ENCODE measurements around the gene NAT9. TPM values are rescaled to one million over a fixed set of nuclear protein-coding genes. Genes with fewer than 3 reads are reported as not detected.

NAT9 gene, protein sequence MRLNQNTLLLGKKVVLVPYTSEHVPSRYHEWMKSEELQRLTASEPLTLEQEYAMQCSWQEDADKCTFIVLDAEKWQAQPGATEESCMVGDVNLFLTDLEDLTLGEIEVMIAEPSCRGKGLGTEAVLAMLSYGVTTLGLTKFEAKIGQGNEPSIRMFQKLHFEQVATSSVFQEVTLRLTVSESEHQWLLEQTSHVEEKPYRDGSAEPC
- polyA plus RNA-seq (2013, experiment 1 of 2) = 22.7 TPM
- 24.3 TPM for polyA plus RNA-seq (2013, experiment 2 of 2)

- H3K27me3 ChIP-seq (ENCODE audit: insufficient read depth, low read length) = no peaks in the 10 kb centered on the region
- H3K4me1 ChIP-seq (ENCODE audit: insufficient read depth, low read length) = 0 out of 2 replicates have a peak, but pooled peaks cover 5% of the 10 kb centered on the region
- H3K27ac ChIP-seq (ENCODE audit: low read depth, low read length) = peak within 1 kb of the TSS; percentile 83
- peak within 1 kb of the TSS; percentile 87 for H3K4me3 ChIP-seq (ENCODE audit: low read length)
- H3K9ac ChIP-seq (ENCODE audit: low read depth, low read length) = peak within 1 kb of the TSS; percentile 73
- no peaks in the 10 kb centered on the region for H3K9me3 ChIP-seq (ENCODE audit: insufficient read depth, low read depth, low read length)
- under 1% methylated on average over 64 of the region's 64 CpGs for WGBS
- H3K36me3 ChIP-seq (ENCODE audit: insufficient read depth, low read length) = peaks cover 35% of the 10 kb centered on the region
Measured at GRCh38 chr17:74776044-74776962, at the start of gene NAT9. NAT9 (minus strand) TSS chr17:74776345; CDS start chr17:74775698, 647 bp downstream.

GRCh38 chr17:74824961-74825627, 48.9 kb upstream of the NAT9 start:
- 94% methylated on average over 11 of the region's 11 CpGs for WGBS
- H3K27ac ChIP-seq (ENCODE audit: low read depth, low read length) = no peak overlapping the region

GRCh38 chr17:74822939-74823367, 46.8 kb upstream of the NAT9 start:
- Histone ChIP-seq H3K4me3 (ENCODE audit: low read length) (no peak overlapping the region), H3K36me3 (ENCODE audit: insufficient read depth, low read length) (0 out of 2 replicates have a peak, but pooled peaks cover 3% of the 10 kb centered on the region), H3K9ac (ENCODE audit: low read depth, low read length) (no peak overlapping the region), H3K9me3 (ENCODE audit: insufficient read depth, low read depth, low read length) (no peaks in the 10 kb centered on the region), H3K27ac (ENCODE audit: low read depth, low read length) (no peak overlapping the region), H3K27me3 (ENCODE audit: insufficient read depth, low read length) (no peaks in the 10 kb centered on the region), H3K4me1 (ENCODE audit: insufficient read depth, low read length) (no peaks in the 10 kb centered on the region)
- WGBS = 92% methylated on average over 12 of the region's 12 CpGs

More at GRCh38 chr17:74824961-74825627, 48.9 kb upstream of the NAT9 start:
- no peaks in the 10 kb centered on the region for H3K9me3 ChIP-seq (ENCODE audit: insufficient read depth, low read depth, low read length)
- no peaks in the 10 kb centered on the region for H3K4me1 ChIP-seq (ENCODE audit: insufficient read depth, low read length)
- H3K4me3 ChIP-seq (ENCODE audit: low read length) = no peak overlapping the region
- H3K27me3 ChIP-seq (ENCODE audit: insufficient read depth, low read length) = no peaks in the 10 kb centered on the region
- no peaks in the 10 kb centered on the region for H3K36me3 ChIP-seq (ENCODE audit: insufficient read depth, low read length)
- no peak overlapping the region for H3K9ac ChIP-seq (ENCODE audit: low read depth, low read length)

DNA sequence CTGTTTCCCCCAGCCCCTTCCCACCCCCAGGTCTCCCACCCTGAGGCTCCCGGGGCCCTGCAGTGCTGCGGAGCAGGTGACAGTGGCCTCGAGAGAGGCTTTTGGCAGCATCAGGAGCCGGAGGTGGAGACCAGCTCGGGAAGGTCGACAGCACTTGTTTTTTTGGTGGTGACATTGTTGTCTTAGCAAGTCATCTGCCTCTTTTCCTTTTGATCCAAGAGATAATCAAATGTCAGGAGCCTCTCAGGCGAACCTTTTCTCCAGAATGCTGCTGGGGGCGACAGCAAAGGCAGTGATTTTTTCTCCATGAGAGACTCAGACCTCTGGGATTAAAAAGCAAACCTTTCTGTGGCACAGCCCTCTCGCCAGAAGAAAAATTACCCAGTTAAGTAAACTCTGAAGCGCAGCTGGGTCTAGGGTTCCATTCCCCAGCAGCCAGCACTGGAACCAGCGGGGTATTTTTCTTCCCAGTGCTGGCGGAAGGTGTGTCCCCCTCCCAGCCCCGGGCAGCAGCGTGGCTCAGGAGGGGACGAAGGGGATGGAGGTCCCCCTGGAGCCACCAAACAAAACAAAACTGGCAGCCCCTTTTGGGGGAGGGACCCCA, 46.3 kb upstream of the NAT9 start:
- H3K27ac ChIP-seq (ENCODE audit: low read depth, low read length) = no peak overlapping the region
- no peak overlapping the region for H3K4me3 ChIP-seq (ENCODE audit: low read length)
- no peak overlapping the region for H3K9ac ChIP-seq (ENCODE audit: low read depth, low read length)
- no peaks in the 10 kb centered on the region for H3K27me3 ChIP-seq (ENCODE audit: insufficient read depth, low read length)
- WGBS = 91% methylated on average over 15 of the region's 15 CpGs
- H3K4me1 ChIP-seq (ENCODE audit: insufficient read depth, low read length) = no peaks in the 10 kb centered on the region
- 0 out of 2 replicates have a peak, but pooled peaks cover 4% of the 10 kb centered on the region for H3K36me3 ChIP-seq (ENCODE audit: insufficient read depth, low read length)
- no peaks in the 10 kb centered on the region for H3K9me3 ChIP-seq (ENCODE audit: insufficient read depth, low read depth, low read length)

DNA sequence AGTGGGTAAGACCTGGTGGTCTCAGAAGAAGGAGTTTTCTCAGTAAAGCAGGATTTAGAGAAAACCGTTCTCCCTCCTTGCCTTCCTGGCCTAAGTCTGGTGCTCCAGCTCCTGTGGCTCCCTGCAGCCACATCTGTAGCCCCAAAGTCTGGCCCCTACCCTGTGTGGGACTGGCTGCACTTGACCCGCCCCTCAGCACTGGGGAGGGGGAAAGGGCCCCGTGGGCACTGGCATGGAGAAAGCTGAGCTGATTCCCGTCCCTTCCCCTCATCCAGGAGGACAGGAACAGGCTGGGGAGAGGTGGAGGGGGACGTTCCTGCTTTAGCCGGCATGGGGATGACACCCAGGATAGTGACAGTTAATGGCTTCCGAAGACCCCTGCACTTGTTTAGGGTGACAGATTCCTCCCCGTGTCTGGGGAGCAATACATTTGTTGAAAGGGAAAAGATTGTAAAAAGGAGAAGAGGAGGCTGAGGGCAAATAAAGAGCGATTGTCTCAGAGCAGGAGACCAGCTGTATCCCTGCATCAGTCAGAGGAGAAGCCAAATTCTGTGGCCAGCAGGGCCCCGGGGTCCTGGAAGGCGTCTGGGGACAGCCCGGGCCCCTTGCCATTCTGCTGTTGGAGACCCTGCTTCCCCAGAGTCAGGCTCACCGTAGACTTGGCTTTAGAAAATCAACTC, 45.6 kb upstream of the NAT9 start:
- Histone ChIP-seq H3K4me1 (ENCODE audit: insufficient read depth, low read length) (no peaks in the 10 kb centered on the region), H3K9me3 (ENCODE audit: insufficient read depth, low read depth, low read length) (no peaks in the 10 kb centered on the region), H3K36me3 (ENCODE audit: insufficient read depth, low read length) (0 out of 2 replicates have a peak, but pooled peaks cover 7% of the 10 kb centered on the region), H3K27me3 (ENCODE audit: insufficient read depth, low read length) (no peaks in the 10 kb centered on the region), H3K9ac (ENCODE audit: low read depth, low read length) (no peak overlapping the region), H3K4me3 (ENCODE audit: low read length) (no peak overlapping the region), H3K27ac (ENCODE audit: low read depth, low read length) (no peak overlapping the region)
- WGBS = 91% methylated on average over 13 of the region's 13 CpGs

GRCh38 chr17:74819801-74820436, 43.8 kb upstream of the NAT9 start:
- Histone ChIP-seq H3K4me1 (ENCODE audit: insufficient read depth, low read length) (no peaks in the 10 kb centered on the region), H3K9ac (ENCODE audit: low read depth, low read length) (no peak overlapping the region), H3K9me3 (ENCODE audit: insufficient read depth, low read depth, low read length) (no peaks in the 10 kb centered on the region), H3K4me3 (ENCODE audit: low read length) (no peak overlapping the region), H3K27ac (ENCODE audit: low read depth, low read length) (no peak overlapping the region), H3K36me3 (ENCODE audit: insufficient read depth, low read length) (0 out of 2 replicates have a peak, but pooled peaks cover 7% of the 10 kb centered on the region), H3K27me3 (ENCODE audit: insufficient read depth, low read length) (no peaks in the 10 kb centered on the region)
- WGBS = 95% methylated on average over 14 of the region's 16 CpGs

DNA sequence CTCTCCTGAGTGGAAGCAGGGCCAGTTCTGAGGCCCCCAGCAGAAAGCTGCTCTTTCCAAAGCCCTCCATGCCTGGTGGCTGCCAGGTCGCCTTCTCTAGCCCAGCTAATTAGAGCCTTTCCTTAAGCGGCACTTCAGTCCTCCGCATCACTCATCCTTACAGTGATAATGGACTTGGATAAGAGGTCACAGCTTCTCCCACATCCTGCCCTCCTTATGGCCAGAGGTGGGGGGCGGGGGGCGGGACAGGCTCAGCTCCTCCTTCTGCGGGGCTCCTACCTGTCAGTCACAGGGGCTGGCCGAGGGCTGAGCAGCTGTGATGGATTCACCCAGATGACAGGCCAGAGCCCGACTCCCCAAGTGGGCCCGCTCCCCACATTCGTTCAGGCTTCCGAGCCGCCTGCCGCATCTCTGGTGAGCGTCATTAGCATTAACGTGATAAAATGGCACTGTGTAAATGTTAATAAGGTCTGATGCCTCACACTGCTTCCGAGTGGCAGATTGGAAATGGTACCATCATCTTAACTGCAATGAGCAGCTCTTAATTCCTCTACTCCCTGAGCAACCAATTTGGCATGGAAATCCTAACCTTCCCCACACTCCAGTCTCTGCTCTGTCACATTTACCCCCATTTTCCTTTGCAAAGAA, 42.3 kb upstream of the NAT9 start:
- Histone ChIP-seq H3K9me3 (ENCODE audit: insufficient read depth, low read depth, low read length) (no peaks in the 10 kb centered on the region), H3K9ac (ENCODE audit: low read depth, low read length) (no peak overlapping the region; the same call in 1 of the 2 replicates), H3K27ac (ENCODE audit: low read depth, low read length) (no peak overlapping the region), H3K36me3 (ENCODE audit: insufficient read depth, low read length) (0 out of 2 replicates have a peak, but pooled peaks cover 7% of the 10 kb centered on the region), H3K27me3 (ENCODE audit: insufficient read depth, low read length) (no peaks in the 10 kb centered on the region), H3K4me1 (ENCODE audit: insufficient read depth, low read length) (no peaks in the 10 kb centered on the region), H3K4me3 (ENCODE audit: low read length) (no peak overlapping the region)
- 93% methylated on average over 16 of the region's 16 CpGs for WGBS

DNA sequence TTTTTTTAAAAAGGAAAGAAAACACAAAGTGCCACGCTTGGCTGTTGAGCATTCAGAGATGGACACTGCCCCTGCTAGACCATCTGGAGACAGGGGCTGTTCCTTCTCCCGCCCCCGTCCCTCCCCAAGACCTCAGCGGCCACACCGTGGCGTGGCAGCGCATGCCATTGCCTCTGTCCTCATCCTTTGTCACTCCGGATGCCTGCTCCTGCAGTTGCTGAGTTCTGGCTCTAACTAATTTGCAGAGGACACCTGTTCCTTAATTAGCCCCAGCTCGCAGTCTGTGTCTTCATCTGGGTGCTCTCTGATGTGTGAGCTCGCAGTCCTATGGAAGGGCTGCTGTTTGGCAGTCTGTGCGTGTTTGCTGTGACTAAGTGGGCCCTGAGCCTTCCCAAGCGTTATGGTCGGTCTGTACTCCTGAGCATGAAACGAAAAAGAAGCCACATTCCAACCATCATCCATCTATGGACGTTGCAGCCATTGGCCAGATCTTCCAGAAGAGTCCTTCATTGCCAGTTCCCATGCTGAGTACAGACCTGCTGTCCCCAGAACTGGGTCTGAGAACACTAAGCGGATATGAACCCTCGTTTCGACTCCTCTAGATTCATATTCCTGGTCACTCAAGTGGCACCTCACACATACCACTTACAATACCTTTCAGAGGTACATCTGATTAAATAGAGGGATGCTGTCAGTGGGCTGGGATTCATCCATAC, 40.9 kb upstream of the NAT9 start:
- WGBS = 90% methylated on average over 18 of the region's 18 CpGs

More for the DNA sequence above, 40.9 kb upstream of the NAT9 start:
- H3K27ac ChIP-seq (ENCODE audit: low read depth, low read length) = no peak overlapping the region
- H3K9ac ChIP-seq (ENCODE audit: low read depth, low read length) = no peak overlapping the region
- H3K4me3 ChIP-seq (ENCODE audit: low read length) = no peak overlapping the region
- no peaks in the 10 kb centered on the region for H3K27me3 ChIP-seq (ENCODE audit: insufficient read depth, low read length)
- no peaks in the 10 kb centered on the region for H3K9me3 ChIP-seq (ENCODE audit: insufficient read depth, low read depth, low read length)
- peaks cover under 1% of the 10 kb centered on the region; the same call in 1 of the 2 replicates for H3K4me1 ChIP-seq (ENCODE audit: insufficient read depth, low read length)
- H3K36me3 ChIP-seq (ENCODE audit: insufficient read depth, low read length) = 0 out of 2 replicates have a peak, but pooled peaks cover 7% of the 10 kb centered on the region
